ENCODE results near the gene NDUFB6.
"Not testable (repeated sequence)": the region's sequence is repeated elsewhere in the genome, so short reads cannot be mapped to it uniquely, and the experiment has no call there.

The NDUFB6 gene

DNA sequence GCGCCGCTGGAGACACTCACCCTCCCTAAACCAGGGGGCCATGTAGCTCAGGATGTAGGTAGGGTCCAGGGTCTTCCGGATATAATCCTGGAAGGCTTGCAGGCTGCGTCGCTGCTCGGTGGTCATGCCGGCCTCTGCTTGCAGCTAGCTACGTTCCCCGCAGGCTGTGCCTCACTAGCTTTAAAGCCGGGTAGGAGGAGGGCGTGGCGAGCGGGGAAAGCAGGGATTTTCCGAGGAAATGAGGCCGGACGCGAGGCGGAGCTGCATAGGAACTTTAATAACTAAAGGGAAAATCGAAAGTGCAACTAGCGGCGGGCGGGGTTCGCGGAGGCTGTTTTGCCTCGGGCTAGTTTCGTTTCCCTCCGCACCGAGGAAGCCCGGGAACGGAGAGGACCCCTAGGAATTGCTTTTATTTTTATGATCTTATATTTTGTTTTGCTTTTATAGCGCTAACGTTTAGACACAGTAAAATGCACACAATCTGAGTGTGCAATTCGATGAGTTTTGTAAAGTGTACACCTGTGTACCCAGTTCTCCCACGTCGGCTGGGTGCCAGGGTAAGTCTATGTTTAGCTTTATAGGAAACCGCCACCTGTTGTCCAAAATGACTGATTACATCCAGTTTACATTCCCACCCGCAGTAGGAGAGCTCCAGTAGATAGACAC, 46.8 kb downstream of the NDUFB6 start, which contains the start of gene RIGI:
Gene RIGI, minus strand, starts transcription at position 156 of the 666 bp plus-strand sequence. Its CDS starts 30 bp downstream, at position 126.
- TF ChIP-seq CTCF (IDR thresholded peaks at IDR 0.05) (peak; percentile 90), ZFX (IDR thresholded peaks at IDR 0.05; ENCODE audit: borderline replicate concordance) (no peak)
- peak within 1 kb of the TSS; percentile 67 for H3K27ac ChIP-seq

DNA sequence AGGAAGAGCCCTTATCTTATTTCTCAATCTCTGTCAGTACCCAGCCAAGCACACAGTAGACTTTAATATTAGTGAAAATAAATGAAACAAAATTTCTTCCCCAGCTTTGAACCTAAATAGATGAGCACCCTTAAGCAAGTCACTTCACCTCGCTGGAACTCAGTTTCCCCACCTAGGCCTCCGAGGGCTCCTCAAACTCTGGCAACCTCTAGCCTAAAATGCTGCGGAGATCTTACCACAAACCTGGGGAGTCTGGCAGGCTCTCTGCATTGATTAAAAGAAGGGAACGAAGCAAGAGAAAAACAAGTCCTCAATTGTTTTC, 47.3 kb downstream of the NDUFB6 start:
- peak overlapping the region; percentile 67 for H3K27ac ChIP-seq

GRCh38 chr9:32524892-32525708, 47.9 kb downstream of the NDUFB6 start:
- TF ChIP-seq CTCF (IDR thresholded peaks at IDR 0.05), result no peak
- no peak for TF ChIP-seq ZFX (IDR thresholded peaks at IDR 0.05; ENCODE audit: borderline replicate concordance)
- H3K27ac ChIP-seq, result peak overlapping the region; percentile 67; the same call in 1 of the 2 replicates

More for the DNA sequence above, 47.3 kb downstream of the NDUFB6 start:
- no peak for TF ChIP-seq ZFX (IDR thresholded peaks at IDR 0.05; ENCODE audit: borderline replicate concordance)
- TF ChIP-seq CTCF (IDR thresholded peaks at IDR 0.05), result no peak

- H3K27ac ChIP-seq, result not testable (repeated sequence)
Observed at GRCh38 chr9:32524558-32524891, 48.4 kb downstream of the NDUFB6 start.

- TF ChIP-seq ZFX (IDR thresholded peaks at IDR 0.05; ENCODE audit: borderline replicate concordance) (no peak), CTCF (IDR thresholded peaks at IDR 0.05) (no peak)
- H3K27ac ChIP-seq, result no peak overlapping the region
Observed at GRCh38 chr9:32523910-32524309, 49.0 kb downstream of the NDUFB6 start.

- no peak overlapping the region for H3K27ac ChIP-seq
- no peak for TF ChIP-seq CTCF (IDR thresholded peaks at IDR 0.05)
- no peak for TF ChIP-seq ZFX (IDR thresholded peaks at IDR 0.05; ENCODE audit: borderline replicate concordance)
Observed at GRCh38 chr9:32518276-32518675, 54.7 kb downstream of the NDUFB6 start.

DNA sequence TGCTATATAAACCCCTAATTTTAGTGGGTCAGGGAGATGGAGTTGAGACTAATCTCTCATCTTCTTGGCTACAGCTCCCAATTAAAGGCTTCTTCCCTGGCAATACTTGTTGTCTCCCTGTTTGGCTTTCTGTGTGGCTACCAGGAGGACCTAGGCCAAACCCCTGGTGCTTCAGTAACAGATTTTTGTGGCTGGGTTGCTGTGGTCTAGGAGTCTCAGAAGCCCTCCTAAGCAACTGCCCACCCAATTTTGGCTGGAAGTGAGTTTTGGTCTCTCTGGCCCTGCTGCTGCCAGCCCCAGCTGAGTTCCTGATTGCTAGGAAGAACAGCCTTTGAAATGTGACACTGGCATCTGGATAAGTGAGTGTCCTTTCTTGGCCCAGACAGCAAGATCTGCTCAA, 56.7 kb downstream of the NDUFB6 start:
- H3K27ac ChIP-seq, result no peak overlapping the region
- TF ChIP-seq CTCF (IDR thresholded peaks at IDR 0.05), result no peak
- no peak for TF ChIP-seq ZFX (IDR thresholded peaks at IDR 0.05; ENCODE audit: borderline replicate concordance)
